GDM1 (cell line): ENCODE data around the gene CST9.
"Not testable (repeated sequence)": the region's sequence is repeated elsewhere in the genome, so short reads cannot be mapped to it uniquely, and the experiment has no call there.

ENCODE experiments used
- DNase-seq: peaks from one replicate; lab custom pipeline; 2025; lab: John Stamatoyannopoulos, UW

The CST9 gene

GRCh38 chr20:23623666-23624323 is 18.1 kb upstream of the CST9 start:
- no peak for DNase-seq

- no peak for DNase-seq
Measured at GRCh38 chr20:23622839-23623343, 17.2 kb upstream of the CST9 start.

- DNase-seq: not testable (repeated sequence)
Measured at GRCh38 chr20:23622401-23622800, 16.7 kb upstream of the CST9 start.

- not testable (repeated sequence) for DNase-seq
Measured at GRCh38 chr20:23620670-23621386, 15.1 kb upstream of the CST9 start.

- DNase-seq: no peak
Measured at GRCh38 chr20:23614163-23614562, 8.4 kb upstream of the CST9 start.

- no peak for DNase-seq
Measured at GRCh38 chr20:23613676-23614075, 8.0 kb upstream of the CST9 start.

GRCh38 chr20:23612396-23612795 is 6.7 kb upstream of the CST9 start:
- no peak for DNase-seq

GRCh38 chr20:23609486-23610109 is 3.9 kb upstream of the CST9 start:
- DNase-seq: no peak

GRCh38 chr20:23608251-23608846 is 2.6 kb upstream of the CST9 start:
- DNase-seq: no peak

- no peak for DNase-seq
Measured at GRCh38 chr20:23607497-23608245, 2.0 kb upstream of the CST9 start.

- DNase-seq: peak; percentile 61
Measured at GRCh38 chr20:23606652-23607049, 934 bp upstream of the CST9 start.

- DNase-seq: no peak
Measured at GRCh38 chr20:23604306-23604705, 1.4 kb downstream of the CST9 start.

- DNase-seq: no peak
Measured at GRCh38 chr20:23603321-23603720, 2.4 kb downstream of the CST9 start.

- DNase-seq: no peak
Measured at GRCh38 chr20:23602699-23603098, 3.0 kb downstream of the CST9 start.

- peak; percentile 63 for DNase-seq
Measured at GRCh38 chr20:23602241-23602640, 3.5 kb downstream of the CST9 start.

- no peak for DNase-seq
Measured at GRCh38 chr20:23601715-23602114, 4.0 kb downstream of the CST9 start.

- DNase-seq: no peak
Measured at GRCh38 chr20:23598481-23598880, 7.2 kb downstream of the CST9 start.

- DNase-seq: no peak
Measured at GRCh38 chr20:23596579-23597250, 9.0 kb downstream of the CST9 start.

GRCh38 chr20:23595941-23596340 is 9.8 kb downstream of the CST9 start:
- DNase-seq: no peak

GRCh38 chr20:23588434-23589403 is 17.0 kb downstream of the CST9 start:
- no peak for DNase-seq
